GM12801 (cell line): ENCODE measurements around the gene SLC35E3.

Experiments
- TF ChIP-seq, protein P1 (sequence below): IDR thresholded peaks from one replicate; pipeline ENCODE4 v1.5.1; 2011; ENCODE audit warnings: control low read depth; ENCODE audit not compliant: insufficient read length; ENCODE audit errors: extremely low read depth

The SLC35E3 gene

DNA sequence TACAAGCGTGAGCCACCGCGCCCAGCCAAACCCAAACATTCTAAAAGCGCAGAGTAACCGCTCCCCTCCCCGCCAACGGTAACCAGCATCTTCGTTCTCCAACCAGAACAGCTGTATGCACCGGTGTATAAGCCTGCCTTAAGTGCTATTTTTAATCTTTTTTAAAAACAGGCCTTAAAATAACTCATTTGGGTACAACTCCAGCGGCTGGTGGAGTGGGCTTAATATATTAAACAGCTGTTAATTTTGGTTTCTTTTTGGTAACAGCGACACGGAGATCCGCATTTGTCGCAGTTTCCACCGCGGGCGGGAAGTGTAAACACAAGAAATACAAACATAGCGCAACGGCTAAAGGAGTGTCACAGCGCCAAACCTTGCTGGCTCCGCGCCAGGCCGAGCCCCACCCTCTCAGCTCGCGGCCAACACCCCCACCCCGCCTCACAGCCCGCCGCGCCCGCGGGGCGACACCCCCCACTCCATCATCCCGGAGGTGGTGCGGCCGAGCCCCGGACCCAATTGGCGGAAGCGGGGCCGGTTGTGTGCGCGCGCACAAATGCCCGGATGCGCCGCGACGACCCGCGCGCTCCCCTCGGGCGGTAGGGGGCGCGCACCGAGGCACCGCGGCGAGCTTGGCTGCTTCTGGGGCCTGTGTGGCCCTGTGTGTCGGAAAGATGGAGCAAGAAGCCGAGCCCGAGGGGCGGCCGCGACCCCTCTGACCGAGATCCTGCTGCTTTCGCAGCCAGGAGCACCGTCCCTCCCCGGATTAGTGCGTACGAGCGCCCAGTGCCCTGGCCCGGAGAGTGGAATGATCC lies 61.8 kb downstream of the SLC35E3 start, which contains the start of gene MDM2:
Gene MDM2 (plus strand): TSS at position 602 of the 812 bp plus-strand sequence. CDS start 301 bp downstream, outside the sequence.
- TF ChIP-seq, protein P1, sequence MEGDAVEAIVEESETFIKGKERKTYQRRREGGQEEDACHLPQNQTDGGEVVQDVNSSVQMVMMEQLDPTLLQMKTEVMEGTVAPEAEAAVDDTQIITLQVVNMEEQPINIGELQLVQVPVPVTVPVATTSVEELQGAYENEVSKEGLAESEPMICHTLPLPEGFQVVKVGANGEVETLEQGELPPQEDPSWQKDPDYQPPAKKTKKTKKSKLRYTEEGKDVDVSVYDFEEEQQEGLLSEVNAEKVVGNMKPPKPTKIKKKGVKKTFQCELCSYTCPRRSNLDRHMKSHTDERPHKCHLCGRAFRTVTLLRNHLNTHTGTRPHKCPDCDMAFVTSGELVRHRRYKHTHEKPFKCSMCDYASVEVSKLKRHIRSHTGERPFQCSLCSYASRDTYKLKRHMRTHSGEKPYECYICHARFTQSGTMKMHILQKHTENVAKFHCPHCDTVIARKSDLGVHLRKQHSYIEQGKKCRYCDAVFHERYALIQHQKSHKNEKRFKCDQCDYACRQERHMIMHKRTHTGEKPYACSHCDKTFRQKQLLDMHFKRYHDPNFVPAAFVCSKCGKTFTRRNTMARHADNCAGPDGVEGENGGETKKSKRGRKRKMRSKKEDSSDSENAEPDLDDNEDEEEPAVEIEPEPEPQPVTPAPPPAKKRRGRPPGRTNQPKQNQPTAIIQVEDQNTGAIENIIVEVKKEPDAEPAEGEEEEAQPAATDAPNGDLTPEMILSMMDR: no peak

DNA sequence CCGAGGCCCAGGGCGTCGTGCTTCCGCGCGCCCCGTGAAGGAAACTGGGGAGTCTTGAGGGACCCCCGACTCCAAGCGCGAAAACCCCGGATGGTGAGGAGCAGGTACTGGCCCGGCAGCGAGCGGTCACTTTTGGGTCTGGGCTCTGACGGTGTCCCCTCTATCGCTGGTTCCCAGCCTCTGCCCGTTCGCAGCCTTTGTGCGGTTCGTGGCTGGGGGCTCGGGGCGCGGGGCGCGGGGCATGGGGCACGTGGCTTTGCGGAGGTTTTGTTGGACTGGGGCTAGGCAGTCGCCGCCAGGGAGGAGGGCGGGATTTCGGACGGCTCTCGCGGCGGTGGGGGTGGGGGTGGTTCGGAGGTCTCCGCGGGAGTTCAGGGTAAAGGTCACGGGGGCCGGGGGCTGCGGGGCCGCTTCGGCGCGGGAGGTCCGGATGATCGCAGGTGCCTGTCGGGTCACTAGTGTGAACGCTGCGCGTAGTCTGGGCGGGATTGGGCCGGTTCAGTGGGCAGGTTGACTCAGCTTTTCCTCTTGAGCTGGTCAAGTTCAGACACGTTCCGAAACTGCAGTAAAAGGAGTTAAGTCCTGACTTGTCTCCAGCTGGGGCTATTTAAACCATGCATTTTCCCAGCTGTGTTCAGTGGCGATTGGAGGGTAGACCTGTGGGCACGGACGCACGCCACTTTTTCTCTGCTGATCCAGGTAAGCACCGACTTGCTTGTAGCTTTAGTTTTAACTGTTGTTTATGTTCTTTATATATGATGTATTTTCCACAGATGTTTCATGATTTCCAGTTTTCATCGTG lies 62.6 kb downstream of the SLC35E3 start:
- TF ChIP-seq, protein P1: no peak

DNA sequence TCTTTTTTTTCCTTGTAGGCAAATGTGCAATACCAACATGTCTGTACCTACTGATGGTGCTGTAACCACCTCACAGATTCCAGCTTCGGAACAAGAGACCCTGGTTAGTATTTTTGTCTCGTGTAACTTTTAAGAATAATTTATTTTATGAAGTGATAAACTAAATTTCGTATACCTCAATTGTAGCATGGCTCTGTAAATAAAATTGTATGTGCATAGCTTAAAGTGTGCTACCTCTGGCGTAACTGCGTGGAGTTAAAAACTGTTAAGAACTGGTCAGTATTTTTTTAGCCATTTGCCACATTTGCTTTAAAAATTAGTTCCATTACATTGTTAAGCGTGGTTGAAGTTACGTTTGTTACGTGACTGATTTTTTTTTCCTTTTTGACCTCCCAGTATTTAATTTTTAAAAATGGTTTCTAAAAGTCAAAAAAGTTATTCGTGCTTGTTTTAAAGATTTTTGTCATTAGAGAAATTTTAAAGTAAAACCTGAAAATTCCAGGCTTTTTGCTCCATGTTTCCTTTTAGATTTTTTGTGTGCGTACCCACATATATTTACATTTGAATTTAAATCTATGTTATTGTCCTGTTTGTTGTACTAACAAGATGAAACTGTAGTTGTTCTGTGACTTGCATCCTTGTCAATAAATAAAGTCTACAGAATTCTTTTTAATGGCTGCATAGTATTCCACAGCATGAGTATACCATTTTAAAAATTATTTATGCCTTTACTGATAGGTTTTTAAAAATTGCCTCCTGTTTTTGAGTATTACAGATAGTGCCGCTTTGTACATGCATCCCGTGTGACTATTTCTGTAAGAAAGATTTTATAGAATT lies 63.4 kb downstream of the SLC35E3 start:
- TF ChIP-seq, protein P1: no peak

DNA sequence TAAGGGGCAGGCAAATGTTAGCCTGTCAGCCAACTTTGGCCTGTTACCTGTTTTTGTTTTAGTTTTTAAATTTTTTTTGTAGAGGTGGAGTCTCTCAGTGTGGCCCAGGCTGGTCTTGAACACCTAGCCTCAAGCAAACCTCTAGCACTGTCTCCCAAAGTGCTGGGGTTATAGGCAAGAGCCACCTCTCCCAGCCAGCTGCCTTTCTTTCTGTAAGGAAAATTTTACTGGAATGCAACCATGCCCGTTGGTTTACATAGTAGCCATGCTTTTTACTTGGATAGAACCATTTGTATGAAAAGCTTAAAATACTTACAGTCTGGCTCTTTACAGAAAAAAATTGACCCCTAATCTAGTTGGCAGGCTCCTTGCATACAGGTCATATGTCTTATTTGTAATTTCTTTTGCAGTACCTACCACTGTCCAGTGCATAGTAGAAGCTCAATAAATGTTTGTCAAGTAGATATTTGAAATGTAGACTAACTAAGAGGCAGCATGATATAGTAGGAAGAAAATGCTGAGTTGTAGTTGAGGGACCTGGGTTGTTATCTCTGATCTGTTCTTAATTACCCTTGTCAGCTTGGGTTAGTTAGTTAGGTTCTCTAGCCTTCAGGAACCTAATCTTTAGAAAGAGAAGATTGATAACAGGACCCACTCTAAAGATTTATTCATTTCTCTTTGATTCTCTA lies 66.7 kb downstream of the SLC35E3 start:
- TF ChIP-seq, protein P1: no peak

DNA sequence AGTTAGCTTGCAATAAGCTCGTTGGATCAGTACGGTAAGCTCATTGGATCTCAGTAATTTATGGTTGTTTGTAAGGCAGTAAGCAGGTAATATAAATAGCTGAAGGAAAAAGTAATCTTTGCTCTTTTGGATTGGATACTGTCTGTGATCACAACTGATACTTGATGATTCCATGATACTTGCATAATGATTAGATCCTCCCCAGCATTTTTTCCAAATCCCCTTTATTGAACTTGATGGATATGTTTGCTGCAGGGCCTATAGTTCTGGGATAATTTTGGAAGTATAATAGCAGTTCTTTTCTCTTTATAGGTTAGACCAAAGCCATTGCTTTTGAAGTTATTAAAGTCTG lies 67.2 kb downstream of the SLC35E3 start:
- TF ChIP-seq, protein P1: no peak

DNA sequence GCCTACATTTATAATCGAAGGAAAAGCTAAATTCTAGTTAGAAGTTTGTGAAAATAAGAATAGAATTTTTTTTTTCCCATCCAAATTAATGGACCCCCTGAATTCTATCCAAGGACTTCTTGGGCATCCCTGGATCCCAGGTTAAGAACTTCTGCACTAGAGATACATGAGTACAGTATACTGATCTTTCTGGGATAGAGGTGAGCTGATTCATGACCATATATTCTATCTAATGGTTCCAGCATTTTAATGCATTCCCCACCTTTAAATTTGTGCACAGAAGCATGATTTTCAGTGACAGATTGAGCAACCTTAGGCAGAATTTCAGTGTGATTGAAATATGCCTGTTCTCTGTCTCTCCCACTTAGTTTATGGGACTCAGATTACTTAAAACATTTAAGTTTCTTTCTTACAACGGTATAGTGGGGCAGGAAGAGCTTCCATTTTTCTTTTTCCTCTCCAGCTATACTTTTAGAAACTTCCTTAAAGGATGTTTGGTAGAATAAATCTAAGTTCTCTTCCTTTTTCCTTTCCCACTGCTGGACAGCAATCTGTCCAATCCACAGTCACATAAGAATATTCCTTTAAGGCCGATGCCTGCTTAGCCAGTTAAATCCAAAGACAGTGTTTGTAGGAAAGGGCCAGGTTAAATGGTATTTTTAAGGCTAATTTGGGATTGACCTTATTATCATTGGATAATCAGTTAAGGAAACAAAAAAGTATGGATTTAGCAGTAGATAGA lies 68.7 kb downstream of the SLC35E3 start:
- TF ChIP-seq, protein P1: no peak
